ENCODE data around the gene TNFRSF18. TPM values are rescaled to one million over a fixed set of nuclear protein-coding genes. Genes with fewer than 3 reads are reported as not detected.
"Not testable (repeated sequence)": the region's sequence is repeated elsewhere in the genome, so short reads cannot be mapped to it uniquely, and the experiment has no call there.

TNFRSF18 gene
- total RNA-seq, 2 donors from 2014 or later: 3.1 to 3.5 TPM

GRCh38 chr1:1197188-1197500 is 9.2 kb downstream of the TNFRSF18 start:
- no peaks in the 10 kb centered on the region for H3K9me3 ChIP-seq
- H3K36me3 ChIP-seq: no peaks in the 10 kb centered on the region
- DNase-seq (ENCODE audit: low spot score): no peak
- 77% methylated on average over 7 of the region's 8 CpGs for WGBS
- no peaks in the 10 kb centered on the region for H3K4me1 ChIP-seq (replicated peaks)
- intact Hi-C loops (cut with DNase I): no loop called here
- H3K4me3 ChIP-seq: no peak overlapping the region
- no peak for TF ChIP-seq POLR2A (IDR thresholded peaks at IDR 0.05)
- TF ChIP-seq POLR2AphosphoS5 (IDR thresholded peaks at IDR 0.05): no peak
- TF ChIP-seq, protein P1, sequence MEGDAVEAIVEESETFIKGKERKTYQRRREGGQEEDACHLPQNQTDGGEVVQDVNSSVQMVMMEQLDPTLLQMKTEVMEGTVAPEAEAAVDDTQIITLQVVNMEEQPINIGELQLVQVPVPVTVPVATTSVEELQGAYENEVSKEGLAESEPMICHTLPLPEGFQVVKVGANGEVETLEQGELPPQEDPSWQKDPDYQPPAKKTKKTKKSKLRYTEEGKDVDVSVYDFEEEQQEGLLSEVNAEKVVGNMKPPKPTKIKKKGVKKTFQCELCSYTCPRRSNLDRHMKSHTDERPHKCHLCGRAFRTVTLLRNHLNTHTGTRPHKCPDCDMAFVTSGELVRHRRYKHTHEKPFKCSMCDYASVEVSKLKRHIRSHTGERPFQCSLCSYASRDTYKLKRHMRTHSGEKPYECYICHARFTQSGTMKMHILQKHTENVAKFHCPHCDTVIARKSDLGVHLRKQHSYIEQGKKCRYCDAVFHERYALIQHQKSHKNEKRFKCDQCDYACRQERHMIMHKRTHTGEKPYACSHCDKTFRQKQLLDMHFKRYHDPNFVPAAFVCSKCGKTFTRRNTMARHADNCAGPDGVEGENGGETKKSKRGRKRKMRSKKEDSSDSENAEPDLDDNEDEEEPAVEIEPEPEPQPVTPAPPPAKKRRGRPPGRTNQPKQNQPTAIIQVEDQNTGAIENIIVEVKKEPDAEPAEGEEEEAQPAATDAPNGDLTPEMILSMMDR (IDR thresholded peaks at IDR 0.05): no peak
- no peak overlapping the region for H3K27ac ChIP-seq
- no peaks in the 10 kb centered on the region for H3K27me3 ChIP-seq (replicated peaks; ENCODE audit: insufficient read depth)

- Histone ChIP-seq H3K27me3 (replicated peaks; ENCODE audit: insufficient read depth) (no peaks in the 10 kb centered on the region), H3K27ac (no peak overlapping the region), H3K9me3 (no peaks in the 10 kb centered on the region), H3K36me3 (no peaks in the 10 kb centered on the region), H3K4me3 (no peak overlapping the region), H3K4me1 (replicated peaks) (no peaks in the 10 kb centered on the region)
- intact Hi-C loops (cut with DNase I): no loop called here
- TF ChIP-seq POLR2AphosphoS5 (IDR thresholded peaks at IDR 0.05): no peak
- TF ChIP-seq, protein P1 (IDR thresholded peaks at IDR 0.05): no peak
- TF ChIP-seq POLR2A (IDR thresholded peaks at IDR 0.05): no peak
- no peak for DNase-seq (ENCODE audit: low spot score)
- WGBS: 83% methylated on average over 13 of the region's 13 CpGs
Observed at GRCh38 chr1:1196431-1197187, 9.8 kb downstream of the TNFRSF18 start.

- H3K27ac ChIP-seq; H3K4me3 ChIP-seq; H3K9me3 ChIP-seq; H3K36me3 ChIP-seq; H3K27me3 ChIP-seq (replicated peaks; ENCODE audit: insufficient read depth); H3K4me1 ChIP-seq (replicated peaks); intact Hi-C loops (cut with DNase I); DNase-seq (ENCODE audit: low spot score): not testable (repeated sequence)
- 94% methylated on average over 6 of the region's 6 CpGs for WGBS
Observed at GRCh38 chr1:1195726-1196125, 10.7 kb downstream of the TNFRSF18 start.

DNA sequence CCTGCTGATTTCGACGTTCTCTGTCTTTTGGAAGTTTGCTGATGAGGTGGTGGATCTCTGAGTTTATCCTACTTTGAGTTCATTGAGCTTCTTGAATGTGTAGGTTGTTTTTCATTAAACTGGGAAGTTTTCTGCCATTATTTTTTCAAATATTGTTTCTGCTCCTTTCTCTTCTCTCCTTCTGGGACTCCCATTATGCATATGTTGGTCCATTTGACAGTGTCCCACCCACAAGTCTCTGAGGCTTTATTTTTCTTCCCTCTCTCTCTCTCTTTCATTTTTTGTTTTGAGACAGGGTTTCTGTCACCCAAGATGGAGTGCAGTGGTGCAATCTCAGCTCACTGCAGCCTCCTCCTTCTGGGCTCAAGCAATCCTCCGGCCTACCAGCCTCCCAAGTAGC is 11.7 kb downstream of the TNFRSF18 start:
- no peak for DNase-seq (ENCODE audit: low spot score)
- TF ChIP-seq POLR2A (IDR thresholded peaks at IDR 0.05) (no peak), POLR2AphosphoS5 (IDR thresholded peaks at IDR 0.05) (no peak)
- TF ChIP-seq, protein P1 (IDR thresholded peaks at IDR 0.05): no peak
- Histone ChIP-seq H3K27me3 (replicated peaks; ENCODE audit: insufficient read depth) (no peaks in the 10 kb centered on the region), H3K9me3 (no peaks in the 10 kb centered on the region), H3K4me3 (no peak overlapping the region), H3K27ac (no peak overlapping the region), H3K4me1 (replicated peaks) (no peaks in the 10 kb centered on the region), H3K36me3 (no peaks in the 10 kb centered on the region)
- intact Hi-C loops (cut with DNase I): no loop called here
- 96% methylated on average over 3 of the region's 3 CpGs for WGBS

- Histone ChIP-seq H3K27ac (no peak overlapping the region), H3K9me3 (no peaks in the 10 kb centered on the region), H3K36me3 (no peaks in the 10 kb centered on the region), H3K27me3 (replicated peaks; ENCODE audit: insufficient read depth) (no peaks in the 10 kb centered on the region), H3K4me1 (replicated peaks) (no peaks in the 10 kb centered on the region), H3K4me3 (no peak overlapping the region)
- 92% methylated on average over 11 of the region's 11 CpGs for WGBS
- intact Hi-C loops (cut with DNase I): no loop called here
- TF ChIP-seq POLR2AphosphoS5 (IDR thresholded peaks at IDR 0.05) (no peak), POLR2A (IDR thresholded peaks at IDR 0.05) (no peak)
- TF ChIP-seq, protein P1 (IDR thresholded peaks at IDR 0.05): no peak
- no peak for DNase-seq (ENCODE audit: low spot score)
Observed at GRCh38 chr1:1191734-1192133, 14.7 kb downstream of the TNFRSF18 start.

Data from prostate gland (tissue), 2 donors.